Measurements from ENCODE around the gene ARL8A.

Gene ARL8A

DNA sequence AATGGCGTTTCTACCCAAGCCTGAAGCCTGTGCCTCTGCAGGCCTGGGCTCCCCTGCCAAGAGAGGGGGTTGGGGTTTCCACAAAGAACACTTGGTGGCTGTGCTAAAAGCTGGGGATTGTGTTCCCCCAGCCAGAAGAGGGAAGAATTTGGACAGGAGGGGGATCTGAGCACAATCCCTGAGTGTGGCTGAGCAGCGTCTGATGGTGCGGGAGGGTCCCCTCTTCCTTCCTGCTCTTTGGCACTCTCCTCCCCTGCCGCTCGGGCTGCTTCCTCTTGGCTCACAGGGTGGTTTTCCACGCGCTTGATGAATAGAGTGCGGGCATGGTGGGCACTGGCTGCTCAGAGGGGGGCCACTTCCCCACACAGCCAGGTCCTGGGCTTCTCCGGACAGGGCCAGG is 18.1 kb downstream of the ARL8A start:
- Histone ChIP-seq H3K4me2 (ENCODE audit: low read depth, low read length, poor library complexity, severe bottlenecking) (no peak overlapping the region), H3K4me1 (ENCODE audit: insufficient read depth, low read length, poor library complexity, severe bottlenecking) (no peaks in the 10 kb centered on the region), H3K9ac (ENCODE audit: low read depth, low read length, poor library complexity, severe bottlenecking) (no peak overlapping the region), H4K20me1 (ENCODE audit: insufficient read depth, low read length, poor library complexity, severe bottlenecking) (no peaks in the 10 kb centered on the region), H3K36me3 (ENCODE audit: insufficient read depth, low read length) (no peaks in the 10 kb centered on the region), H3F3A (ENCODE audit: low read depth) (no peaks in the 10 kb centered on the region), H3K27me3 (ENCODE audit: insufficient read depth, low read length, poor library complexity, severe bottlenecking) (no peaks in the 10 kb centered on the region), H2AFZ (ENCODE audit: low read length) (no peak overlapping the region), H3K9me2 (replicated peaks; ENCODE audit: low read depth, low read length) (no peaks in the 10 kb centered on the region), H3K4me3 (ENCODE audit: low read length, poor library complexity, severe bottlenecking) (no peak overlapping the region), H3K9me3 (ENCODE audit: insufficient read depth, low read depth, low read length) (no peaks in the 10 kb centered on the region), H3K79me2 (ENCODE audit: insufficient read depth, low read length) (no peaks in the 10 kb centered on the region)
- TF ChIP-seq EZH2phosphoT487 (IDR thresholded peaks at IDR 0.05; ENCODE audit: borderline replicate concordance), result no peak
- TF ChIP-seq, protein P1, sequence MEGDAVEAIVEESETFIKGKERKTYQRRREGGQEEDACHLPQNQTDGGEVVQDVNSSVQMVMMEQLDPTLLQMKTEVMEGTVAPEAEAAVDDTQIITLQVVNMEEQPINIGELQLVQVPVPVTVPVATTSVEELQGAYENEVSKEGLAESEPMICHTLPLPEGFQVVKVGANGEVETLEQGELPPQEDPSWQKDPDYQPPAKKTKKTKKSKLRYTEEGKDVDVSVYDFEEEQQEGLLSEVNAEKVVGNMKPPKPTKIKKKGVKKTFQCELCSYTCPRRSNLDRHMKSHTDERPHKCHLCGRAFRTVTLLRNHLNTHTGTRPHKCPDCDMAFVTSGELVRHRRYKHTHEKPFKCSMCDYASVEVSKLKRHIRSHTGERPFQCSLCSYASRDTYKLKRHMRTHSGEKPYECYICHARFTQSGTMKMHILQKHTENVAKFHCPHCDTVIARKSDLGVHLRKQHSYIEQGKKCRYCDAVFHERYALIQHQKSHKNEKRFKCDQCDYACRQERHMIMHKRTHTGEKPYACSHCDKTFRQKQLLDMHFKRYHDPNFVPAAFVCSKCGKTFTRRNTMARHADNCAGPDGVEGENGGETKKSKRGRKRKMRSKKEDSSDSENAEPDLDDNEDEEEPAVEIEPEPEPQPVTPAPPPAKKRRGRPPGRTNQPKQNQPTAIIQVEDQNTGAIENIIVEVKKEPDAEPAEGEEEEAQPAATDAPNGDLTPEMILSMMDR (conservative IDR thresholded peaks at IDR 0.05; ENCODE audit: low read length), result no peak

DNA sequence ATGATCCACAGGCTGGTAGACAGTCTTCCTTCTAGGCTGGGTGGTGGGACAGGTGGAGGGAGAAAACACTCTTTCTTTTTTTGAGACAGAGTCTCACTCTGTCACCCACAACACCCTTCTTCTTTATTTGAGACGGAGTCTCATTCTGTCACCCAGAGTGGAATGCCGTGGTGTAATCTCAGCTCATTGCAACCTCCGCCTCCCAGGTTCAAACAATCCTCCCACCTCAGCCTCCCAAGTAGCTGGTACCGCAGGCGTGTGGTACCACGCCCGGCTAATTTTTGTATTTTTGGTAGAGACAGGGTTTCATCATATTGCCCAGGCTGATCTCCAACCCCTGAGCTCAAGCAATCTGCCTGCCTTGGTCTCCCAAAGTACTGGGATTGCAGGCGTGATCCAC is 18.9 kb downstream of the ARL8A start:
- TF ChIP-seq EZH2phosphoT487 (IDR thresholded peaks at IDR 0.05; ENCODE audit: borderline replicate concordance), result no peak
- TF ChIP-seq, protein P1 (conservative IDR thresholded peaks at IDR 0.05; ENCODE audit: low read length), result no peak
- no peak overlapping the region for H3K4me2 ChIP-seq (ENCODE audit: low read depth, low read length, poor library complexity, severe bottlenecking)

DNA sequence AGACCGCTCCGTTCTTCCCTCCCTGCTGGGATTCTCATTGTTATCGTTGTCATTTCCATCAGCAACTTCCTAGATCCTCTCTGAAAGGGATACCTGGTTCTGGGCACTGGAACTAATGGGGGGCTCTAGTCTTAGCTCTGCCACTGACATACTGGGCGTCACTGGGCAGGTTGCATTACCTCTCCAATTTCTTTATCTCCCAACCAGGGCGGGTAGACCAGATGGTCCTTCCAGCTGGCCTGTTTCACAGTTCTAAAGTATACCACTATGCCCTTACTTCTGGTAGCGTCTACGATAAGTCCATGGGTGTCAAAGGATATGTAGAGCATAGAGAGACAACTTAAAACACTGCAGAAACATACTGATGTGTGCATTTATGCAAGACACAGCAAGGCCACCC is 20.4 kb downstream of the ARL8A start:
- H4K20me1 ChIP-seq (ENCODE audit: insufficient read depth, low read length, poor library complexity, severe bottlenecking), result no peaks in the 10 kb centered on the region
- no peak overlapping the region for H3K4me2 ChIP-seq (ENCODE audit: low read depth, low read length, poor library complexity, severe bottlenecking)
- H3K4me1 ChIP-seq (ENCODE audit: insufficient read depth, low read length, poor library complexity, severe bottlenecking), result no peaks in the 10 kb centered on the region
- H3F3A ChIP-seq (ENCODE audit: low read depth), result no peaks in the 10 kb centered on the region
- no peak overlapping the region for H2AFZ ChIP-seq (ENCODE audit: low read length)
- TF ChIP-seq, protein P1 (conservative IDR thresholded peaks at IDR 0.05; ENCODE audit: low read length), result no peak
- no peak for TF ChIP-seq EZH2phosphoT487 (IDR thresholded peaks at IDR 0.05; ENCODE audit: borderline replicate concordance)
- H3K9me2 ChIP-seq (replicated peaks; ENCODE audit: low read depth, low read length), result no peaks in the 10 kb centered on the region
- H3K9me3 ChIP-seq (ENCODE audit: insufficient read depth, low read depth, low read length), result no peaks in the 10 kb centered on the region
- H3K36me3 ChIP-seq (ENCODE audit: insufficient read depth, low read length), result no peaks in the 10 kb centered on the region
- H3K9ac ChIP-seq (ENCODE audit: low read depth, low read length, poor library complexity, severe bottlenecking), result no peak overlapping the region
- no peak overlapping the region for H3K4me3 ChIP-seq (ENCODE audit: low read length, poor library complexity, severe bottlenecking)
- H3K27me3 ChIP-seq (ENCODE audit: insufficient read depth, low read length, poor library complexity, severe bottlenecking), result no peaks in the 10 kb centered on the region
- no peaks in the 10 kb centered on the region for H3K79me2 ChIP-seq (ENCODE audit: insufficient read depth, low read length)

More for the DNA sequence above, 18.9 kb downstream of the ARL8A start:
- H3F3A ChIP-seq (ENCODE audit: low read depth), result no peaks in the 10 kb centered on the region
- H4K20me1 ChIP-seq (ENCODE audit: insufficient read depth, low read length, poor library complexity, severe bottlenecking), result no peaks in the 10 kb centered on the region
- H2AFZ ChIP-seq (ENCODE audit: low read length), result no peak overlapping the region
- H3K4me1 ChIP-seq (ENCODE audit: insufficient read depth, low read length, poor library complexity, severe bottlenecking), result no peaks in the 10 kb centered on the region
- no peaks in the 10 kb centered on the region for H3K36me3 ChIP-seq (ENCODE audit: insufficient read depth, low read length)
- H3K9ac ChIP-seq (ENCODE audit: low read depth, low read length, poor library complexity, severe bottlenecking), result no peak overlapping the region
- no peaks in the 10 kb centered on the region for H3K79me2 ChIP-seq (ENCODE audit: insufficient read depth, low read length)
- H3K9me3 ChIP-seq (ENCODE audit: insufficient read depth, low read depth, low read length), result no peaks in the 10 kb centered on the region
- H3K9me2 ChIP-seq (replicated peaks; ENCODE audit: low read depth, low read length), result no peaks in the 10 kb centered on the region
- H3K27me3 ChIP-seq (ENCODE audit: insufficient read depth, low read length, poor library complexity, severe bottlenecking), result no peaks in the 10 kb centered on the region
- no peak overlapping the region for H3K4me3 ChIP-seq (ENCODE audit: low read length, poor library complexity, severe bottlenecking)

Measured in Loucy (cell line).